Coronary artery (tissue), 2 donors: Measurements from ENCODE around the gene DDX6.
"Not testable (repeated sequence)": the region's sequence is repeated elsewhere in the genome, so short reads cannot be mapped to it uniquely, and the experiment has no call there.

Experiments used
- DNase-seq: peaks from one replicate; pipeline ENCODE4 v3.0.0-alpha.2; 2017; ENCODE audit warnings: low spot score
- H3K27ac ChIP-seq, 2 donors: fragments of 200-600 bp; sonication (generic); one replicate each; pipeline ENCODE4 v1.5.1; 2016 to 2019
- H3K4me3 ChIP-seq: fragments of 200-600 bp; sonication (generic); 2 replicates; pipeline ENCODE4 v1.5.1; 2016; ENCODE audit warnings: mild to moderate bottlenecking, moderate library complexity
- TF ChIP-seq, protein P1 (sequence below): fragments of 200-600 bp; sonication (generic); IDR thresholded peaks from one replicate; pipeline ENCODE4 v1.5.1; 2019; ENCODE audit warnings: antibody characterized with exemption

DDX6 gene, protein sequence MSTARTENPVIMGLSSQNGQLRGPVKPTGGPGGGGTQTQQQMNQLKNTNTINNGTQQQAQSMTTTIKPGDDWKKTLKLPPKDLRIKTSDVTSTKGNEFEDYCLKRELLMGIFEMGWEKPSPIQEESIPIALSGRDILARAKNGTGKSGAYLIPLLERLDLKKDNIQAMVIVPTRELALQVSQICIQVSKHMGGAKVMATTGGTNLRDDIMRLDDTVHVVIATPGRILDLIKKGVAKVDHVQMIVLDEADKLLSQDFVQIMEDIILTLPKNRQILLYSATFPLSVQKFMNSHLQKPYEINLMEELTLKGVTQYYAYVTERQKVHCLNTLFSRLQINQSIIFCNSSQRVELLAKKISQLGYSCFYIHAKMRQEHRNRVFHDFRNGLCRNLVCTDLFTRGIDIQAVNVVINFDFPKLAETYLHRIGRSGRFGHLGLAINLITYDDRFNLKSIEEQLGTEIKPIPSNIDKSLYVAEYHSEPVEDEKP

DNA sequence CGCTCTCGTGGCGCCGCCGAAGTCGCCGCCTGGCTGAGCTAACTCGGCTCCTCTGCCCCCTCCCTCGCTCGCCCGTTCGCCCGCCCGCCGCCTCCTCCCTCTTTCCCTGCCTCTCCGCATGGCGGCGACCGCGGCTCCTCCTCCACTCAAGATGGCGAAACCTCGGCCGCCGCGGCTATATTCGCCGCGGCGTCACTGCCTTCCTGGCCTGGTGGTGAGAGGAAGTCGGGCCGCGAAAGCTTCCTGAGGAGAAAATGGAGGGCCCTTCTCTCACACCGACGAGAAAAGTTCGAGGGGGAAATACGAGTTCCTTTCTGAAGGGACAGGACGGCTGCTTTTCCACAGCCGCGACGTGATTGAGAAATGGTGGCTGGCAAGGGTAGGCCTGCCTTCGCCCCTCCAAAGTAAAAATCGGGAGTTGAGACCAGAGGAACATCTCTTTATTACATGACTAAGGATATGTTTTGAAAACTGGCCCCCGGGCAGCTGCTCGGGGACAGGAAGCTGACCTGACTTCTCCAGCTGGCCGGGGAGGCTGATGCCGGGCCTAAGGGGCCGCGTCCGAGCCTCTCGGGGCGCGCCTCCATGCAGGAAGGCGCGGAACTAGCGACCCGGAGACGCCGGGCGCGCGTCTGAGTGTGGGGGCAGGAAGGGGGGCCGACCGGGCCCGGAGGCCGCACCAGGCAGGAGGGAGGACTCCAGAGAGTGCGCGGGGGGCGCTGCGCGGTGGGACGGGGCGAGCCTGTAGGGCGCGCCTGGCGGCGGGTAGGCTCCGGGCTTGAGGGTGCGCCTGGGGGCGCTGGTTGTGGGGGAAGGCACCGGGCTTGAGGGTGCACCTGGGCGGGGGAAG is at the start of gene DDX6:
DDX6 (minus strand) TSS at position 54 of the 850 bp plus-strand sequence. CDS start 4,913 bp downstream, outside the sequence.
- peak within 1 kb of the TSS; percentile 100 for H3K27ac ChIP-seq
- TF ChIP-seq, protein P1, sequence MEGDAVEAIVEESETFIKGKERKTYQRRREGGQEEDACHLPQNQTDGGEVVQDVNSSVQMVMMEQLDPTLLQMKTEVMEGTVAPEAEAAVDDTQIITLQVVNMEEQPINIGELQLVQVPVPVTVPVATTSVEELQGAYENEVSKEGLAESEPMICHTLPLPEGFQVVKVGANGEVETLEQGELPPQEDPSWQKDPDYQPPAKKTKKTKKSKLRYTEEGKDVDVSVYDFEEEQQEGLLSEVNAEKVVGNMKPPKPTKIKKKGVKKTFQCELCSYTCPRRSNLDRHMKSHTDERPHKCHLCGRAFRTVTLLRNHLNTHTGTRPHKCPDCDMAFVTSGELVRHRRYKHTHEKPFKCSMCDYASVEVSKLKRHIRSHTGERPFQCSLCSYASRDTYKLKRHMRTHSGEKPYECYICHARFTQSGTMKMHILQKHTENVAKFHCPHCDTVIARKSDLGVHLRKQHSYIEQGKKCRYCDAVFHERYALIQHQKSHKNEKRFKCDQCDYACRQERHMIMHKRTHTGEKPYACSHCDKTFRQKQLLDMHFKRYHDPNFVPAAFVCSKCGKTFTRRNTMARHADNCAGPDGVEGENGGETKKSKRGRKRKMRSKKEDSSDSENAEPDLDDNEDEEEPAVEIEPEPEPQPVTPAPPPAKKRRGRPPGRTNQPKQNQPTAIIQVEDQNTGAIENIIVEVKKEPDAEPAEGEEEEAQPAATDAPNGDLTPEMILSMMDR = no peak
- peak; percentile 94 for DNase-seq
- peak within 1 kb of the TSS; percentile 90 for H3K4me3 ChIP-seq

DNA sequence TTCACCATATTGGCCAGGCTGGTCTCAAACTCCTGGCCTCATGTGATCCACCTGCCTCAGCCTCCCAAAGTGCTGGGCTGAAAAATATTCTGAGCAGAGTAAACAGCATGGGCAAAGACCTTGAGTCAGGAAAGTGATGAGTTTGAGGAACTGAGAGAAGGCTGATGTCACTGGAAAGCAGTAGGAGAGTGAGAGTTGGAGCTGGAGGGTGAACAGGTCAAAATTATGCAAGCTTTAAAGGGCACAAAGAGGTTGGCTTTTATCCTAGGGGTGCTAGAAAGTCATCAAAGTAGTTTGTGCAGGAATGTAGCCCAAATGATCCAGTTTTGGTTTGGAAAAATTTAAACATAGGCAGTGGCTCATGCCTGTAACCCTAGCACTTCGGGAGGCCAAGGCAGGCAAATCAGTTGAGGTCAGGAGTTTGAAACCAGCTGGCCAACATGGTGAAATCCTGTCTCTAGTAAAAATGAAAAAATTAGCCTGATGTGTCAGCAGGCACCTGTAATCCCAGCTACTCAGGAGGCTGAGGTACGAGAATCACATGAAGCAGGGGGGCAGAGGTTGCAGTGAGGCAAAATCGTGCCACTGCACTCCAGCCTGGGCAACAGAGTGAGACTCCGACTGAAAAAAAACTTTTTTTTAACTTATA is 48.1 kb upstream of the DDX6 start:
- H3K27ac ChIP-seq = no peak overlapping the region
- TF ChIP-seq, protein P1 = no peak
- no peak for DNase-seq
- no peak overlapping the region for H3K4me3 ChIP-seq

DNA sequence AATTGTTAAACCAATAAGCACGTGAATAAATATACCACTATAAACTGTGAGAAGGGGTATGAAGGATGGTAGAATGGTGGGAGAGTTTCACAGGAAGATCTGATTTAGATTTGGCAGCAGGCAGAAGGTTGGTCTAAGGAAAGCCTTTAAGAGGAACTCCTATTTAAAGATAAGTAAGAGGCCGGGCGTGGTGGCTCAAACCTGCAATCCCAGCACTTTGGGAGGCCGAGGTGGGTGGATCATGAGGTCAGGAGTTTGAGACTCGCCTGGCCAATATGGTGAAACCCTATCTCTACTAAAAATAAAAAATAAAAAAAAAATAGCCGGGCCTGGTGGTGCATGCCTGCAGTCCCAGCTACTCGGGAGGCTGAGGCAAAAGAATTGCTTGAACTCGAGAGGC is 46.9 kb upstream of the DDX6 start:
- Histone ChIP-seq H3K4me3 (no peak overlapping the region), H3K27ac (no peak overlapping the region)
- TF ChIP-seq, protein P1 = no peak
- DNase-seq = no peak

DNA sequence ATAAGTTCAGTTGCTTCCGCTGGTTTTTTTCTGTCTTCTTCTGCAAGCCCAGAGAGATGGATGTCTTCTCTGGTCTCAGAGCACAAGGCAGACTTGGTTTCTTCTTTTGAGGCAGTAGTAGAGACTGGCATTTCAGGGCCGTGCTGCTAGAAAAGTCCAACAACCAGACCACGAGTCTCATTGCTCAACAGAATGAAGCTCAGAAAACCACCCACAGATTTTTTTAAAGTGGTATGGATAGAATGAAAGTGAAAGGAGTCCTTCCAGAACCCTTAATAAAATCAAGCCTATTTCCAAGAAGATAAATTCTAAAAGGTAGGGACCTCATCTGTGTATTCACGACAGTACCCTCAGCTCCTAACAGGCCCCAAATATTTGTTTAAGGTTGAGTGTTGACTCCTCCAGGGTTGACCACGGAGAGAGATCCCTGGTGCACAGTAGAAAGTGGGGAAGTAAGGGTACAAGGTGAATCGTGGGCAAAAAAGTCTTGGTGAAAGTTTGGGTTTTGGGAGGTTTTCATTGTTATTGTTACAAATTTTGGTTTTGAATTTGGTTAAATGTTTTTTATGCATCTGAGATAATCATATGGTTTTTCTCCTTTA is 43.6 kb upstream of the DDX6 start:
- no peak for DNase-seq
- TF ChIP-seq, protein P1 = no peak
- H3K27ac ChIP-seq = no peak overlapping the region
- no peak overlapping the region for H3K4me3 ChIP-seq

DNA sequence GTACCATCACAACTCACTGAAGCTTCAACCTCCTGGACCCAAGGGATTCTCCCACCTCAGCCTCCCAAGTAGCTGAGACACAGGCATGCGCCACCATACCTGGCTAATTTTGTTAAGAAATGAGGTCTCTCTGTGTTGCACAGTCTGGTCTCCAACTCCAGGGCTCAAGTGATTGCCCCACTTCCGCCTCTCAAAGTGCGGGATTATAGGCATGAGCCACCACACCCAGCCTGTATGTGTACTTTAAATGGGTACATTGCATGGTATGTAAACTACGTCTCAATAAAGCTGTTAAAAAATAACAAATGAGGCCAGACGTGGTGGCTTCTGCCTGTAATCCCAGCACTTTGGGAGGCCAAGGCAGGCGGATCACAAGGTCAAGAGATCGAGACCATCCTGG is 36.2 kb upstream of the DDX6 start:
- H3K27ac ChIP-seq = no peak overlapping the region
- DNase-seq = no peak
- H3K4me3 ChIP-seq = no peak overlapping the region
- TF ChIP-seq, protein P1 = no peak

DNA sequence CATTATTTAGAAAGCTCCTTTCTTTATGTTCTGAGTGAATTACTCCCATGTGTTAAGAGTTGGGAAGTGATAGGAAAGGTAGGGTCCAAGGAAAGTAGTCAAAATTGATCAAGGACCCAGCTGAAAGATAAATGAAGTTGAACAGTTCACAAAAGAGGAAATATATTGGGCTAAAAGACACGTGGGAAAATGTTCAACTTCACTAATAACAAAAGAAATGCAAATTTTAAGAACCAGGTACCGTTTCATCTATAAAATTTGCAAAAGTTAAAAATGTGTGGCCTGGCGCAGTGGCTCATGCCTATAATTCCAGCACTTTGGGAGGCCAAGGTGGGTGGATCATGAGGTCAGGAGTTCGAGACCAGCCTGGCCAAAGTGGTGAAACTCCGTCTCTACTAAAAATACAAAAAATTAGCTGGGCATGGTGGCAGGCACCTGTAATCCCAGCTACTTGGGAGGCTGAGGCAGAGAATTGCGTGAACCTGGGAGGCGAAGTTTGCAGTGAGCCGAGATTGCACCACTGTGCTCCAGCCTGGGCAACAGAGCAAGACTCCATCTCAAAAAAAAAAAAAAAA is 32.1 kb upstream of the DDX6 start:
- DNase-seq, H3K4me3 ChIP-seq, H3K27ac ChIP-seq: not testable (repeated sequence)
